NCI-H2107 treated with DMSO at 0.1 percent for 48 hours (cell line): ENCODE data around the gene ZNF516.

Experiments
- DNase-seq: peaks from one replicate; lab custom pipeline; 2025; ENCODE audit not compliant: unreplicated experiment; lab: John Stamatoyannopoulos, UW

ZNF516 gene

GRCh38 chr18:76457957-76458356 lies 37.1 kb downstream of the ZNF516 start:
- DNase-seq, result no peak

DNA sequence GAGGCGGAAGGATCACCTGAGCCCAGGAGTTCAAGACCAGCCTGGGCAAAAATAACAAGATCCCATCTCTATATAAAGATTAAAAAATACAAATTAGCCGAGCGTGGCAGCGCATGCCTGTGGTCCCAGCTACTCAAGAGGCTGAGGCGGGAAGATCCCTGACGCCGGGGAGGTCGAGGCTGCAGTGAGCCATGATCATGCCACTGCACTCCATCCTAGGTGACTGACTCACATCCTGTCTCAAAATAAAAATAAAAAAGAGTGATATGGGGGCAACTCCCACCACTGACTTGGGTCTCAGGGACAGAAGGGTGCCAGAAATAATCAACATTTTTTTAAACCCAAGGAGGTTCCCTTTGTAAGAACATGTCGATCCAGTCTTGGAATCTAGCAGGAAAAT lies 37.6 kb downstream of the ZNF516 start:
- no peak for DNase-seq

GRCh38 chr18:76456823-76457222 lies 38.2 kb downstream of the ZNF516 start:
- DNase-seq, result no peak

DNA sequence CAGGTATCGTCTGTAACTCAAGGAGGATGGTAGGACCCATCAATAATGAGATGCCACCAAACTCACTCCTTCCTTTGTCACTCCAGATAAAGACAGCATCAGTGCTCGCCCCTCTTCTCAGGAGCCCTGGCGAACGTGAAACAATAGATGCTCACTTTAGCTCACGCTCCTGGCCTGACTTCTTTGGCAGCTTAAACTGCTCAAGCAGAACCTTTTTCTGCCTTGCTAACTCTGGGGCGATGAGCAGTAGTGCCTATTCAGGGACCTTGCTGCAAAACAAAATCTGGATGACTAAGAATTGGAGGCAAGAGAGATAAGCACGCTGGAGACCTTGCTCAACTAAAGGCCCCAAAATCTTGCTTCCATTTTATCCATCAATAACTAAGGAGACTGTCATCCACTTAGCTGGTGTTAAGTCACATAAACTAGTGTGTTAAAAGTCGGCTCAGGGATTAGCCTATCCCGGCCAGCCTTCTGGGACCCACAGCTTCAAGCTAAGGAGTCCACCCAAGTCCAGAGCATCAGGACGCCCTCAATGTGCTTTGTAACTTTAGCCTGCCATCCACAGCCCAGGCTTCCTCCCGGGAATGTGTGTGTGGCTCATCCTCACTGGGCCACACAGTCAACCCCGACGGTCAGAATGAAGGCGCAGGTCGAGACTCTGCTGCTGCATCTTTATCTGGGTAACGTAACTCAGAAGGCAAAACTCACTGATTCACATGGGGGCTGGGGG lies 38.9 kb downstream of the ZNF516 start:
- DNase-seq, result no peak

DNA sequence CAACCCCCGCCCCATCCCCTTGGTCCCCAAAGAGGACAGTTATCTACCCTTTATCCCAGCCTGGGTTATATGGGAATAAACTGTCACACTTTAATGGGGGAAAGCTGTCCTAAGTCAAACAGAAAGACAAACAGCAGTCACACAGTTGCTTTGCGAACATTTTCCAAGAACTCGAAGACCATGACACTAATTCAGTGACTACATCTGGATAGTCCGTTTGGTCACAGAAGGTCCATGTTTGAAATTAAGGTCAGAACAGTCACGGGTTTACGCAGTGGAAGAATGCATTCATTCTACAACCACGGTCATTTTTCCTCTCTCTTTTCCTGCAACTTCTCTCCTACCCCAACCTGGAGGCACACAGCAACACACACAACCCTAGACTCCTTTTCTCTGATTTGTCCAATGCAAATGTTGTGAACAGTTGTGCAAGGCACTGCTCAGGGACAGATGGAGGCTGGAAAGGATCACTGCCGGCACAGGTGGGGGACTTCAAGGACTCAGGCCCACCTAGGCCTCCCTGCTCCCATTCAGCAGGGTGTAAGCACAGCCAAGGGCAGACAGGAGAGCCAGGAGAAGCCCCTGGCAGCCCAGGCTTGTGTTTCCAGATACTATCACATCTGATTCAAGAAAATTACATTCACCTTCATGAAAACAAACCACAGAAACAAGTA lies 39.9 kb downstream of the ZNF516 start:
- no peak for DNase-seq

DNA sequence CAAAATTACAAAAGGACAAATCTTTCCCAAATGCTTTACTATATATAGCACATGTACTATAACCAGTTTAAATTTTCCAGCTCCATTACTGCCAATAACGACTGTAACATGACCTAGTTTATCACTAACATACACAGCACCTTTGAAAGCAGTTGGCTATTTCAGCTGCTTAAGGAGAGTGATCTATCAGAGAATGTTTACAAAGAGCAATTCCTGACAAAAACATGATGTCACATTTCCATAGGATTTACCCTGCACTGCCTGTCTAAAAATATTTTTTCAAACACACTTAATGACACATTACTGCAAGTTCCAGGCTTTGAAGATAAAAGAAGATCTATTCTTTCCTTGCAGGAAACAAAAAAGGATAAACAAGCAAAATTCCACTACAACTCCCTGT lies 40.6 kb downstream of the ZNF516 start:
- peak; percentile 72 for DNase-seq

- DNase-seq, result no peak
Measured at GRCh38 chr18:76453932-76454331, 41.1 kb downstream of the ZNF516 start.

- no peak for DNase-seq
Measured at GRCh38 chr18:76453057-76453561, 41.9 kb downstream of the ZNF516 start.

GRCh38 chr18:76452357-76452756 lies 42.7 kb downstream of the ZNF516 start:
- peak; percentile 67 for DNase-seq

DNA sequence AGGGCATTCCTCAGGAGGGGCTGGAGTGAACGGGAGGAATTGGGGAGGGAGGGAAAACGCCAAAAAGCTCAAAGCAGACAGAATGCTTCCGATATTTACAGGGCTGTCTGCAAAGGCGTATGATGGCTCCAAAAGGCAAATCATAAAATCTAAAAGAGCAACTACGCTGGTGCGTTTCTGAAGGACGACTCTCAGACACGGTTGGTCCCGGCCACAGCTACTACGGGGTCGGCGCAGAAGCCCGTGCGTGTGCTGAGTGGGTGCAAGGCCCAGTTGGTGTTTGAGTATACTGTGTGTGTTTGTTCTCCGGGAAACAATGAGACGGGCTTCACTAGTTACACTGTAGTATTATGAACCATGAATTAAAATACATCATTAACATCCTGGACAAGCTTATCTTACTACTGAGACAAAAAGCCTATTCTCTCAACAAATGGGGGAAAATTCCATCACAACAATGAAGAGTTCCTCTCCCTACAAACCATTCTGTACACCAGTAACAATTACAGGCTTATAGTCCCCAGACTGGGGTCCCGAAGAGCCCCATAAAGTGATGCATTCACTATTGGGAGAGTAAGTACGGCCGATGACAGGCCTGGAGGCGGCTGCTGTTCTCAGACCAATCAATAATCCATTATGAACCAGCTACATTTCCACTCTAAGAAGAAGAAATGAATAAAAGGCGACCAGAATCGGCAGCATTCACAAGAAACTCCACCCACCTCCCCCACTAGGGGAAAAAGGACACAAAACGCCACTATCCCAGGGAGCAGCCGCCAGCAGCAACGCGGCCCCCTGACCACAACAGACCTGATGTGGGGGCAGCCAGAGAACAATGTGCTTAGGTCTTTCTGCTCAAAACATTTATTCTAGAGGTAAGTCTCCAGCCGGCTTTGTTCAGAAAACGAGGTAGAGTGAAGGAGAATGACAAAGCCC lies 43.4 kb downstream of the ZNF516 start:
- no peak for DNase-seq

- no peak for DNase-seq
Measured at GRCh38 chr18:76450452-76451395, 44.3 kb downstream of the ZNF516 start.

GRCh38 chr18:76449111-76449453 lies 46.0 kb downstream of the ZNF516 start:
- no peak for DNase-seq

- no peak for DNase-seq
Measured at GRCh38 chr18:76448256-76449110, 46.6 kb downstream of the ZNF516 start.

DNA sequence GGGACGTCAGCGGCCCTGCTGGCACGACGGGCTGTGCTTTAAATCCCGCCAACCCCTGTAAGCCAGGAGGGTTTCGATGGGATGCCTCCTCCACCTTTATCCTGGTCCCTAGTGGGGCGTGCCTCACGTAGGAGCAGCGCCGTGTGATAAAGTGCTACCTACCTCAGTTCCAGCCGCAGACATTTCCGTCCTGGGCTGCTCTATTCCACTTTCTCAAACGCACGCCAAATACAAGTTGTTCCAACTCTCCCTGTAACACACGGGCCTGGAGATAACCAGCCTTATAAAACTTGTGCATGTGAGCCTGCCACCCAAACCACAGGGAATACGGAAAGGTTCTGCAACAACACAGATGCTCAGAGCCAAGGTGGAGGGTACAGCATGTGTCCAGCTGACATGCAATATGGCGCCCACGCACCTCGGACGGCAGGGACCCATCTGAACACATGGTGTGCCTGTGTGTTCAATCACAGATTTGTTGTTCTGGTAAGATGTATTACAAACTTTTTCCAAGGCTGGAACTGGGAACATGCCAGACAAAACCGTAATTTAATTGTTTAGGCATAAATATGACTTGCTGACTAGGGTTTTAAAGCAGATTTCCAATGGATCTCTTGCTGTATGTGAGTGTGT lies 47.7 kb downstream of the ZNF516 start:
- DNase-seq, result no peak

- DNase-seq, result no peak
Measured at GRCh38 chr18:76446321-76447257, 48.5 kb downstream of the ZNF516 start.

DNA sequence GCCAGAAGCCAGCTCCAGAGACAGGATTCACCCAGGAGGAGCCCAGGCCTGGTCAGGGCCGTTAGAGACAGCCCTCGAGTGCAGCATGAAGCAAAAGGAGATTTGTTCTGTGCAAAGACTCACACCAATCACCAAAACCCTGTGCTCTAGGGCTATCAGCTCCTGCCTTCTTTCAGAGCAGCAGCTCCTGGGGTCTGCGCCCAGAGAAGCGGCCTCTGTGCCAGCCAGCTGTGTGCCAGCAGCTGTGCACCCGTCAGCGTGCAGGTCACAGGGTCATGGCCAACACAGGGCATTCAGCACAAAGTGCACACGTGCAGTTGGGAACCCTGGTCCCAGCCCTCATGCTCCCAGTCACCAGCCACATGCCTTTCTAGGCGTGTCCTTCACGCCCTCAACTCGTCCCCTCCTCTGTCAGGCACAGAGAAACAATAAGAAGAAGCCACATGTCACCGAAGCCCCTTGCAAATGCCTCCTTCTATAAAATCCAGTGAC lies 49.3 kb downstream of the ZNF516 start:
- DNase-seq, result no peak

DNA sequence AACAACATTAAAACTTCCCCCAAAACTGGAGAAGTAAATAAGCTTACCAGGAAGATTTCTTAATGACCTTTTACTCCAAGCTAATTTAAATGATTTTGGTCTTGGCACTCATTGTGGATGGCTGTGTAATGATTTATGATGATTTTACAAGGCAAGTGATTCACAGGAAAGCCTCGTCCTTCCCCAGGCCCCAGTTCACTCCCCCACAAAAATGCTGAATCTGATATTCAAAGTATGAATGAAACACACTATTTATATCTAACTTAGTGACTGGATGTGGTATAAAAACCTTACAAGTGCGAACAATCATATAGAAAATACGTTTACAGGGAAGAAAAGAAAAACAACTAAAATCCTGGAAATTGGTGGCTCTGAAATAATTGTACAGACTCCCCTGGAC lies 49.8 kb downstream of the ZNF516 start:
- DNase-seq, result no peak
